HG02798 (cell line): ENCODE results near the gene CNDP1.

Experiments
- ATAC-seq: cut with Tn5 transposase; IDR thresholded peaks from one replicate; pipeline ENCODE4 v1.9.1; 2021; ENCODE audit warnings: mild to moderate bottlenecking; ENCODE audit not compliant: unreplicated experiment, poor library complexity

Gene CNDP1

GRCh38 chr18:74611765-74612164 is 77.5 kb downstream of the CNDP1 start:
- ATAC-seq = no peak

DNA sequence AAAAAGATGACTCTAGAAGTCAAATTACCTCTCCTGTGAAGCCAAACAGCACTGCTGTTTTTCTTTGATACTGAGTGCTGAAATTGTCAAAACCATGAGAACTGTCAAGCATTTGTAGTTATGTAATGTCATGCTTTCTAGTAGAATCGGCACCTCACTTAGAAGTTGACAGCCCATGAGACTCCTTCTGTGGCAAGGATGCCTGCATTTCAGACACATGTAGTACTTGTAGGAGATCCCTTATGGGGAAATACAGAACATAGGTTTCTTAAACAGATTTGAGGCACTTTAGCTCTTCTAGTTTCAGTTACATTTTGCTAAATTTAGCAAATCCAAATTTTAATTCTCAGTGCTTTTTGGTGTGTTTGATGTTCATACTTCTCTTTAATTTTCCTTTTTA is 79.1 kb downstream of the CNDP1 start:
- ATAC-seq = no peak

DNA sequence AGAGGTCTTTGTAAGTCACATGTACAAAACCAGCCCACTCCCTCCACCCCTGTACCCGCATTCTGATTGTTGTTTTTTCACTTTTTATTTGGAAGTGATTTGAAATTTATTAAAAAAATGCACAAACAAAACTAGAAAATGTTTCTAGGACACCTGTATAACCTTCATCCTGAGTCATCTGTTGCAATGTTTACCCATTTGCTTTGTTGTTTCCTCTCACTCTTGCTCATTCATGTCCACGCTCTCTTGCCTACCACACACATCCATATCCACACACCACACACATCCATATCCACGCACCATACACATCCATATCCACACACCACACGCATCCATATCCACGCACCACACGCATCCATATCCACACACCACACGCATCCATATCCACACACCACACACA is 82.2 kb downstream of the CNDP1 start:
- ATAC-seq = no peak

DNA sequence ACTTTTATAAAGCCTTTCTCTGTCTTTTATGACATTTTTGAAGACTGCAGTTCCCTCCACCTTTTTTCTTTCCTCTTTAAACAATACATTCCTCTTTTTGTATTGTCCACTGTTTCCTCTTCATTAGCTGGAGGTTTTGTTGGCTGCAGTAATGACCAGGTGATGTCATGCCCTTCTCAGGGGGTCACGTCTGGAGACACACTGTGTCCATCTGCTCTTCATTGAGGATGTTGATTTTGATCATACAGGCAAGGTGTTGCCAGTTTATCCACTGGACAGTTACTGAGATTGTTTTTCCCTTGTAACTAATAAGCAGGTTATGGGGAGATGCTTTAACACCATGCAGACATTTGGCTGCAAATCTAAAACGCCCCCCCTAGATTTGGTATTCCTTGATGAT is 83.2 kb downstream of the CNDP1 start:
- no peak for ATAC-seq

DNA sequence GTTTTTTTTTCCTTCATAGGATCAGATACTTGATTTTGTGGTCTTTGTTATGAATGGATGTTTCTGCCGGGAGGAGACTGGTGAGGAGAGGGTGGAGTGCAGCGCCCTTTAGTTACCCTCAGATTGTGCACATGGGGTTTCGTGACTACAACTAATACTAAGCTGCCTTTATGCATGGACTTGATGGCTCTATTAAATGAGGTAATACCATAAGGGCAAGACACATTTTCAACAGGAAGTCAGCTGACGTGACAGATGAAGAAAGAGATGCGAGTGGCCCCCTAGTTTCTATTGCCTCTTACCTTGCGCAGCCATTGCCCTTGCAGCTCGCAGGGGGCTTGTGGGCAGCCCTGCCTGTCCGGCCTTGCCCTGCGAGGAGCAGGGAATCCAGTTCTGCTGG is 87.8 kb downstream of the CNDP1 start:
- ATAC-seq = no peak

- no peak for ATAC-seq
Observed at GRCh38 chr18:74623047-74623816, 88.9 kb downstream of the CNDP1 start.

DNA sequence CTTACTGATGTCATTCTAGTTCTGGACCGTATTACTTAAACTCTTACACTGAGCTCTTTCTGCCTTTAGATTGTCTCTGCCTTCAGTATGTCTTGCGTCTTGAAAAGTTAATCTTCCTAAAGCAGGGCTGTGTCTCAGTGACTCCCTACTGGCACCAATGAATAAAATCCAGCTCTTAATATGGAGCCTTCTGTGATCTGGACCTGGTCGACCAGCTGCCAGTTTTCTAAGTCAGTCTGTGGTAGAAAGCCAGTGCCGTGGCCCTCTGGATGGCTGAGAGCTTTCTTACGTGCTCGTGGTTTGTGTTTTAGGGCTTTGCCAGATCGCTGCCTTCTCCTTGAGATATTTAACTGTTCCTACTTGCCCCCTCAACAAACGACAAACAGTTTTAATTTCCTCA is 90.2 kb downstream of the CNDP1 start:
- ATAC-seq = no peak

DNA sequence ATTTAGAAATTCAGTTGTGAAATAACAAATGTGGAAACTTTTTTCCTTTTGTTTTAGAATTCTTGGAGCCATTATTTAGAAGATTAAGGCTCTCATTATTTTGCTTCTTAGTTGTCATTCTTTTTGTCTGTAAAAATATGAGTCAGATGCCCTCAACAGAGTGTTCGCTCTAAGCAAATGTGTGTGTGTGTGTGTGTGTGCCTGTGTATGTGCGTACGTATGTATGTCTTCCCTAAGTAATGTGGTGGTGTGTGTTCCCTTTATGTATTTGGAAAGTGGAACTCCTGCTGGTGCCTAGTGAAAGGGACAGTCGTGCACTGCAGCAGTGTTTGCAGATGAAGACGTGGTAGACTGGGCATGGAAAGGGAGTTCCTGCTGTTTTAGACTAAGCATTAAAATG is 90.9 kb downstream of the CNDP1 start:
- no peak for ATAC-seq

GRCh38 chr18:74626049-74626874 is 92.0 kb downstream of the CNDP1 start:
- ATAC-seq = no peak

- no peak for ATAC-seq
Observed at GRCh38 chr18:74630804-74631203, 96.5 kb downstream of the CNDP1 start.

DNA sequence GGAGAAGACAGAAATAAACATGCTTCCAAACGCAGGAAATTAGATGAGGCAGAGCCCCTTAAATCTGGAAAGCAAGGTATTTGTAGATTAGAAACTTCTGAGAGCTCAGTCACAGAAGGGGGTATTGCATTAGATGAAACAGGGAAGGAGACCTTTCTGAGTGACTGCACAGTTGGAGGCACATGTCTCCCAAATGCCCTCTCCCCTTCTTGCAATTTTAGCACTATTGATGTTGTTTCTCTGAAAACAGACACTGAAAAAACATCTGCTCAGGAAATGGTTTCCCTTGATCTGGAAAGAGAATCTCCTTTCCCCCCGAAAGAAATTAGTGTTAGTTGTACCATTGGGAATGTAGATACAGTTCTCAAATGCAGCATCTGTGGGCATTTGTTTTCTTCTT is 96.9 kb downstream of the CNDP1 start:
- ATAC-seq = no peak

DNA sequence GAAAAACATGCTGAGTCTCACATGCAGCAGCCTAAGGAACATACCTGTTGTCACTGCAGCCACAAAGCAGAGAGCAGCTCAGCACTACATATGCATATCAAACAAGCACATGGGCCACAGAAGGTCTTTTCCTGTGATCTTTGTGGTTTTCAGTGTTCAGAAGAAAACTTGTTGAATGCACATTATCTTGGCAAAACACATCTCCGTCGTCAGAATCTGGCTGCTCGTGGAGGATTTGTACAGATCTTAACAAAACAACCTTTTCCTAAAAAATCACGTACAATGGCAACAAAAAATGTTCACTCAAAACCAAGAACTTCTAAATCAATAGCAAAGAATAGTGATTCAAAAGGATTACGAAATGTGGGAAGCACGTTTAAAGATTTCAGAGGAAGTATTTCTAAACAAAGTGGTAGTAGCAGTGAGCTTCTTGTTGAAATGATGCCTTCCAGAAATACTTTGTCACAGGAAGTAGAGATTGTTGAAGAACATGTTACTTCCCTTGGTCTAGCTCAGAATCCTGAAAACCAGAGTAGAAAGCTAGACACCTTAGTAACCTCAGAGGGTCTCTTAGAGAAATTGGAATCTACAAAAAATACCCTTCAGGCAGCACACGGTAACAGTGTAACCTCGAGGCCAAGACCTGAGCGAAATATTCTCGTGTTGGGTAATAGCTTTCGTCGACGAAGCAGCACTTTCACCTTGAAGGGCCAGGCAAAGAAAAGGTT is 97.5 kb downstream of the CNDP1 start:
- no peak for ATAC-seq

DNA sequence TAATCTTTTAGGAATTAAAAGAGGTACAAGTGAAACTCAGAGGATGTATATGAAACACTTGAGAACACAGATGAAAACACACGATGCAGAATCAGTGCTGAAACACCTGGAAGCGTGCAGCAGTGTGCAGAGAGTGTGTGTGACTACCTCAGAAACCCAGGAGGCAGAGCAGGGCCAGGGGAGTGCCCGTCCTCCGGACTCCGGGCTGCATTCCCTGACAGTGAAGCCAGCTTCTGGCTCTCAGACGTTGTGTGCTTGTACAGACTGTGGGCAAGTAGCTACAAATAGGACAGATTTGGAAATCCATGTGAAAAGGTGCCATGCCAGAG is 98.0 kb downstream of the CNDP1 start:
- ATAC-seq = no peak

GRCh38 chr18:74632856-74633255 is 98.6 kb downstream of the CNDP1 start:
- ATAC-seq = no peak

DNA sequence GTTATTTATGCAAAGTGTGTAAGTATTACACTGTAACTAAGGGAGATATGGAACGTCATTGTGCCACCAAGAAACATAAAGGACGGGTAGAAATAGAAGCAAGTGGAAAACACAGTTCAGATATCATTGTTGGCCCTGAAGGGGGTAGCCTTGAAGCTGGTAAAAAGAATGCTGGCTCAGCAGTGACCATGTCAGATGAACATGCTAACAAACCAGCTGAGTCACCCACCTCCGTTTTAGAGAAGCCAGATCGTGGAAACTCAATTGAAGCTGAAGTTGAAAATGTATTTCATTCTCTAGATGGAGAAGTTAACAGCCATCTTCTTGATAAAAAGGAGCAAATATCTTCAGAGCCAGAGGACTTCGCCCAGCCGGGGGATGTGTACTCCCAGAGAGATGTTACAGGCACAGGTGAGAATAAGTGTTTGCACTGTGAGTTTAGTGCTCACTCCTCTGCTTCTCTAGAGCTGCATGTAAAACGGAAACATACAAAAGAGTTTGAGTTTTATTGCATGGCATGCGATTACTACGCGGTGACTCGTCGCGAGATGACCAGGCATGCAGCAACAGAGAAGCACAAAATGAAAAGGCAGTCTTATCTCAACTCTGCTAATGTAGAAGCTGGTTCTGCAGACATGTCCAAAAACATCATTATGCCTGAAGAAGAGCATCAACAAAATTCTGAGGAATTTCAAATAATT is 99.5 kb downstream of the CNDP1 start:
- ATAC-seq = no peak

- no peak for ATAC-seq
Observed at GRCh38 chr18:74635224-74635975, 101.1 kb downstream of the CNDP1 start.
